HT-29 (cell line): ENCODE data around the gene PI4KA. TPM values are rescaled to one million over a fixed set of nuclear protein-coding genes. Genes with fewer than 3 reads are reported as not detected.
"Not testable (repeated sequence)": the region's sequence is repeated elsewhere in the genome, so short reads cannot be mapped to it uniquely, and the experiment has no call there.

Experiments used
- DNase-seq: peaks from one replicate; pipeline ENCODE4 v3.0.0-alpha.2; 2015; ENCODE audit warnings: low spot score
- total RNA-seq: library from RNA; depleted of rRNA; stranded (reverse); fragments of >200 nt; shearing (Covaris generic); gene quantifications from 2 replicates; pipeline ENCODE4 v1.2.3, GENCODE V29; 2014; rRNA removed

PI4KA gene
- 69.9 and 127 TPM in 2 replicates for total RNA-seq

DNA sequence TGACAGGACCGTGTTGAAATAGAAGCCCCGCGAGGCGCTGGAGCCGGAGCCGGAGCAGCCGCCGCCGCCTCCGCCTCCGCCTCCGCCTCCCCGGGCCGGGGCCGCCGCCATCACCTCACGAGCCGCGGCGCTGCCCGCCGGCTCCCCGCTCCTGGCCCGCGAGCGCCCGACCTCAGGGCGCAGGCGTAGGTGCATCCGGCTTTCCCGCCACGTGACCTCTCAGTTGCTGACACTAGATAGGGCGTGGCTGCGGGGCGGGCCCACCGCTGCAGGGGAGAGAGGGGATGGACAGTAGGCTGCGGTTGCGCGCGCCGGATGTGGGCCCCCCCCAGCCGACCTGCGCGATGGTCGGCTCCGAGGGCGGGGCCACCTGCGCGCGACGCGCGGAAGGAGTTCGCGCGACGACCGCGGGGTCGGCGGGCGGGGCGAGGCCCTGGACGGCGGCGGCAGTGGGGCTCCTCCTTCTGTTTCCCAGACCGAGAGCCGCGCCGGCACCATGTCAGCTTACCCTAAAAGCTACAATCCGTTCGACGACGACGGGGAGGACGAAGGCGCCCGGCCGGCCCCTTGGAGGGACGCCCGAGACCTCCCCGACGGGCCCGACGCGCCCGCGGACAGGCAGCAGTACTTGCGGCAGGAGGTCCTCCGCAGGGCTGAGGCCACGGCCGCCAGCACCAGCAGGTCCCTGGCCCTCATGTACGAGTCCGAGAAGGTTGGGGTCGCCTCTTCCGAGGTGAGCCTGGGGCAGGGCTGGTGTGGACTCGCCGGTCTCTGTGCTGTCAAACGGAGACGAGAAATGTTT lies at the start of gene PI4KA, which contains the start of gene SNAP29:
PI4KA (minus strand) TSS at position 197 of the 802 bp plus-strand sequence; CDS start at position 111, 86 bp downstream.
SNAP29 (plus strand) TSS at position 393 of the 802 bp plus-strand sequence; CDS start at position 497, 104 bp downstream.
- DNase-seq, result peak; percentile 99

DNA sequence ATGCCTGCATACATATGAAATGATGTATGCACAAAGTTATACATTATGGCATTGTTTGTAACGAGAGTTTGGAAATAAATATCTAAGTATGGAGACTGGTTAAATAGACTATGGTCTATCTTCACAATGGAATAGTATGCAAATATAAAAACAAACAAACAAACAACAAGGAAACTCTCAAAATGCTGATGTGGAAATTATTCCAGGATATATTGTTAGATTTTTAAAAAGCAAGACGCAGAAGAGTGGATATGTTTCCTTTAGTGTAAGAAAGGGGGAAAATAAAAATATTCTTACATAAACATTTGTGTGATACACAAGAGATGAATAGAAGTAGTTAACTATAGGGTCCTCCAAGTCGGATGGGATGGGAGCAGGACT lies 47.8 kb upstream of the PI4KA start:
- DNase-seq, result no peak

DNA sequence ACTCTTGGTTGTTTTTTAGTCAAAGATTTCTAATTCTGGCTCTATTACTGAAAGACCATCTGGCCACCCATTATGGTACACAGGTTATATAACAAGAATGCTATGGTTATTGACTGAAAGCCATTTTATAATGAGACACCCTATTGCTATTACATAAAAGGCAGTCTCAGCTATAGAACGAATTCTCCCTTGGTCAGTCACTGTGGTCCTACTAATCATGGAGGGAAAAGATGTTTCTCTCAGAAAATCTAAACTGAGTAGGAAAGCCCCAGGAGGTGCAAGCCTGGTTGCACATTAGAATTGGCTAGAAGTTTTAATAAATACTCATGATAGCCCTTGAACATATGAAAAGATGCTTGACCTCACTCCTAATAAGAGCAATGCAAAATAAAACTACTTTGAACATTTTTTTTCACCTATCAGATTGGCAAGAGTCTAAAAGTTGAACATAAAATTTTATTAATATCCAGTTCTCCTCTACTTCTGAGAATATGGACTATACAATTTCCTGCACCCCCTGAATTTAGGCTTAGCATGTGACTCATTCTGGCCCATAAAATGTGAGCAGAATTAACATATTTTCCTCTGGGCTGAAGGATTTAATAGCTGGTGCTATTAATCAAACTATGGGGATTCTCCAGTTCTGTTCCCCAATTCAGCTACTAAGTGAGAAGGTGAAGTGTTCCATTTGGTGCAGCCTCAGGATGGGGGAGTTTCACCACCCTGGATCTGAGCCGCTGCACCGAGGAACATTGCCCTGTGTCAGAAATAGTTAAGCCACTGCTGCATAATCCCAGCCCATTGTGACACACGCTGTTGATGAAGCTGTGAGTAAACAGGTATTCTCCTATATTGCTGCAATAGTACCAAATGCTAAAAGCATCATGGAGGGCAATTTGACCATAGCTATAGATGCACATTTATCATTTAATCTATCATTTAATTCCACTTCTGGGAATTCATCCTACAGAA lies 47.1 kb upstream of the PI4KA start:
- no peak for DNase-seq

DNA sequence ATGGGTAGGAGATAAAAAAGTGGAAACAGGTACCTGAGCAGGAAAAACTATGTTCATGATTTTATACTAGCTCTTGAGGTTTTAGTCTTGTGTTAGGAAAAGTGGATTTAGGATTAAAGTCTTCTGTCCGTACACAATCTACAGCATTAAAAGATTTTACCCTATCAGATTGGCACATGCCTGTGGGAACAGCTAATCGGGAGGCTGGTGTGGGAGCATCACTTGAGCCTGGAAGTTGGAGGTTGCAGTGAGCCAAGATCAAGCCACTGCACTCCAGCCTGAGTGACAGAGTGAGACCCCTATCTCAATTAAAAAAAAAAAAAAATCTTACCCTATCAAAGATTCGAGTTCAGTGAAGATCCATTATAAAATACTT lies 46.4 kb upstream of the PI4KA start:
- DNase-seq, result no peak

DNA sequence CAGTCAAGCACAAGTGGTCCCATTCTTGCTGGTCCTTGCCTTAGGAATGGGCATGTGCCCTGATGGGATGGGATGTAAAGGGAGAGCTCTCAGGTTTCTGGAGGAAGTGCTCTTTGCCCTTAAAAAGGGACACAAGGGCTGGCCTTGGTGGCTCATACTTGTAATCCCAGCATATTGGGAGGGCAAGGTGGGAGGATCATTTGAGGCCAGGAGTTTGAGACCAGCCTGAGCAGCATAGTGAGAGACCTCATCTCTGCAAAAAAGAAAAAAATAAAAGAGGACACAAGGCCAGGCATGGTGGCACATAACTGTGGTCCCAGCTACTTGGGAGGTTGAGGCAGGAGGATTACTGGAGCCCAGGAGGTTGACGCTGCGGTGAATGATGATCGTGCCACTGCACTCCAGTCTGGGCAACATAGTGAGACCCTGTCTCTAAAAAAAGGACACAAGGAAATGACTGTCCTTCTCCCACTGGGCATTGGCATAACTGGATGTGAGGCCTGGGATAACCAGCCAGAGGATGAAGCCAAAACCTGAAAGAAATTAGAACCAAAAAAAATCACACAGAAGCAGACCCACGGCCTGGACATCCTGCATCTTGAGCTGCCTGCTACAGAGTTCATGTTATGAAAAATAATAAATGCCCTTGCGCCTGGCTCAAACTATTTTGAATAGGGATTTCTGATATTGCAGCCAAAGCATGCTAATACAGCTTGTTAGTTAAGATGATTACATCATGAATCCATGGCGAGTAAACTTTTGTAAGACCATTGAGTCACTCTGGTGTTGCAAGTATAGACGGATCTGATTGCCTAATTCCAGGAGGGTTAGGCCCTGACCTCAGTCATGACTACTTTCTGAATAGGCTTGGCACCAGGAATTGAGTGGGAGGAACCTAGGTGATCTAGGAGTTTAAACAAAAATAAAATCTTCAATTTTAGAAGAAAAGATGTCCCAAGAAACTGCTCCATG lies 45.7 kb upstream of the PI4KA start:
- DNase-seq, result no peak

DNA sequence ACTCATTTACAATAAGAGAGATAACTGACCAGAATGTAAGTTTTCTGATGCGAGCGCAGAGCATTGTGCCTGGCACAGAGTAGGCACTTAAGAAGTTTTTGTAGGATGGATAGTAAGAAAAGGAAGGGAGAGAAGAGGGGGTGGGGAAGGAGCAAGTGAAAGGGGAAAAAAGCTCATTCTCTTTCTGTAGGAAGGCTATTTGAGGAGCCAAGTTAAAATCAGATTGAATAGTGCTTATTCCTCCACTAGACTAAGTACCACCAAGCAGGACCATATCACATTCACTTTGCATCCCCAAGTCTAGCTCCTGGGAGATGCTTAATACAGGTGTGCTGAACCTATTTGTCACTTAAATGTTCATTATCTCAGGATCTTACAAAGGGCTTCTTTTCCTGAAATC lies 44.5 kb upstream of the PI4KA start:
- no peak for DNase-seq

DNA sequence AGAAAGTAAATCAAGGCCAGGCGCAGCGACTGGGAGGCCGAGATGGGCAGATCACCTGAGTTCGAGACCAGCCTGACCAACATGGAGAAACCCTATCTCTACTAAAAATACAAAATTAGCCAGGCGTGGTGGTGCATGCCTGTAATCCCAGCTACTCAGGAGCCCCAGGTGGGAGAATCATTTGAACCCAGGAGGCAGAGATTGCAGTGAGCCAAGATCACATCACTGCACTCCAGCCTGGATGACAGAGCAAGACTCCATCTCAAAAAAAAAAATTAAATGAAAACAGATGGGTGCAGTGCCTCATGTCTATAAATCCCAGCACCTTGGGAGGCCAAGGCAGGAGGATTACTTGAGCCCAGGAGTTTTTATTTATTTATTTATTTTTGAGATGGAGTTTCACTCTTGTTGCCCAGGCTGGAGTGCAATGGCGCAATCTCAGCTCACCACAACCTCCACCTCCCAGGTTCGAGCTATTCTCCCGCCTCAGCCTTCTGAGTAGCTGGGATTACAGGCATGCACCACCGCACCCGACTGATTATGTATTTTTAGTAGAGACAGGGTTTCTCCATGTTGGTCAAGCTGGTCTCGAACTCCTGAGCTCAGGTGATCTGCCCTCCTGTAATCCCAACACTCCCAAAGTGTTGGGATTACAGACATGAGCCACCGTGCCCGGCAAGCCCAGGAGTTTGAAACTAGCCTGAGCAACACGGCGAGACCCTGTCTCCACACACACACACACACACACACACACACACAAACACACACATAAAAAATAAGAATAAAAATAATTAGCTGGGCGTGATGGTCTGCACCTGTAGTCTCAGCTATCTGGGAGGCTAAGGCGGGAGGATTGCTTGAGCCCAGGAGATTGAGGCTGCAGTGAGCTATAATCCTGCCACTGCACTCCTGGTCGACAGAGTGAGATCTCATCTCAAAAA lies 42.8 kb upstream of the PI4KA start:
- not testable (repeated sequence) for DNase-seq

DNA sequence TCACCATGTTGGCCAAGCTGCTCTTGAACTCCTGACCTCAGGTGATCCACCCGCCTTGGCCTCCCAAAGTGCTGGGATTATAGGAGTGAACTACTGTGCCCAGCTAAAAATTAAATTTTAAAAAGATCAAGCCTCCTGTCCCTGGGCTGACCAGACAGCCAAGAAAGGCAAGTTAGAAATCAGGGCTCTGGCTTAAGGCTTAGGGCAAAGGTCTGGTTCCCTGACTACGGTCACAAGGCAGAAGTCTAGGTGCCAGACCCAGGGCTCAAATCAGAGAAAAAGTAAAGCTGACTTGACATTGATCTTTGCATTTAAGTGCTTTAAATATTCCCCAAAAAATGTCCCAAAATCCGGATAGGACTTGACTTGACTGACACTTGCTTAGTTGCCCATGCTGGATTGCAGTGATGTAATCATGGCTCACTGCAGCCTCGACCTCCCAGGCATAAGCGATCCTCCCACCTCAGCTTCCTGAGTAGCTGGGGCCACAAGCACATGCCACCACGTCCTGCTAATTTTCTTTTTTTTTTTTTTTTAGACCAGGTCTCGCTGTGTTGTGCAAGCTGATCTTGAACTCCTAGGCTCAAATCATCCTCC lies 41.3 kb upstream of the PI4KA start:
- no peak for DNase-seq

DNA sequence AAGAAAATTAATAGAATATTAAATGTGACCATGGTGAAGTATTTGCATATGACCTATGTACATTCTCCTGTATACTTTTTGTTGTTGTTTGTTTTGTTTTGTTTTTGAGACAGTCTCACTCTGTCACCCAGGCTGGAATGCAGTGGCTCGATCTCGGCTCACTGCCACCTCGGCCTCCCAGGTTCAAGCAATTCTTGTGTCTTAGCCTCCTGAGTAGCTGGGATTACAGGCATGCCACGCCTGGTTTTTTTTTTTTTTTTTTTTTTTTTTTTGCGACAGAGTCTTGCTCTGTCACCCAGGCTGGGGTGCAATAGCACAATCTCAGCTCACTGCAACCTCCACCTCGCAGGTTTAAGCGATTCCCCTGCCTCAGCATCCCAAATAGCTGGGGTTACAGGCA lies 39.1 kb upstream of the PI4KA start:
- not testable (repeated sequence) for DNase-seq

DNA sequence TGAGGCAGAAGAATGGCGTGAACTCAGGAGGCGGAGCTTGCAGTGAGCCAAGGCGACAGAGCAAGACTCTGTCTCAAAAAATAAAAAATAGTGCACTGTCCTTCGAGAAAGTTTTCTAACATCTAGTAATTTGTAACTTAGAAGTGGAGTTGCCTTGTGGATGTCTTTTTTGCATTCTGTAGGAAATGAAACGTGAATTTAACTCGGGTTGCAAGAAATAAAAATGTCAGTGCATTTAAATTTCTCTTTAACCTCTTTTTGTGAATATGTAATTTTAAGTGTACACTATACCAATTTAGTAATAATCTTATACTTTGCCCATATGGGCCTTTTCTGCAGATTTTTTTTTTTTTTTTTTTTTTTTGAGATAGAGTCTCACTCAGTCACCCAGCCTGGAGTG lies 32.4 kb upstream of the PI4KA start:
- no peak for DNase-seq

DNA sequence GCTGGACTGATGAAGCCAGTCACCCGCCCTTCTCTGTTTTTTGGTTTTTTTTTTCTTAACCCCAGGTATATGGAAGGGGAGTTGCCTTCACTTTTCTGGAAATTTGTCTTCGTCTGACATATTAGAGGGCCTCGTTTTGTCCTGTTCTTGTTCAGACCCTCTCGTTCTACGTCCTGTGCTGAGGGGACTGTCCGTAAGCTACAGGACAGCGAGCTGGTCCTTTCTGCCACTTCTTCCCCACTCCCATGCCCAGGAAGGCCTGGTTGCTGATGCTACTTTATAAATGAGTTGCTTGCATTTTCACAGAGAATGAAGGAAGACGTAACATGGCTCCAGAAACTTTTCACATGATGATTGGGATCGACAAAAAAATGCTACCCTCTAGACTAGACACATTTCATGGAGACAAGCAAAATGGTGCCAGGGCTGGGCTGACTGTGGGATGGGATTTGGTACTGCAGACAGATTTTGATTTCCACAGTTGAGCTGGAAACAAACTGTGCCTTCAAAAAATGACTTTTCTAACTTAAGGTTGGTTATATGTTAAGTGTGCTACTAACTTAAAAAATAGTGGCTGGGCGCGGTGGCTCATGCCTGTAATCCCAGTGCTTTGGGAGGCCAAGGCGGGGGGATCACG lies 31.4 kb upstream of the PI4KA start:
- no peak for DNase-seq

DNA sequence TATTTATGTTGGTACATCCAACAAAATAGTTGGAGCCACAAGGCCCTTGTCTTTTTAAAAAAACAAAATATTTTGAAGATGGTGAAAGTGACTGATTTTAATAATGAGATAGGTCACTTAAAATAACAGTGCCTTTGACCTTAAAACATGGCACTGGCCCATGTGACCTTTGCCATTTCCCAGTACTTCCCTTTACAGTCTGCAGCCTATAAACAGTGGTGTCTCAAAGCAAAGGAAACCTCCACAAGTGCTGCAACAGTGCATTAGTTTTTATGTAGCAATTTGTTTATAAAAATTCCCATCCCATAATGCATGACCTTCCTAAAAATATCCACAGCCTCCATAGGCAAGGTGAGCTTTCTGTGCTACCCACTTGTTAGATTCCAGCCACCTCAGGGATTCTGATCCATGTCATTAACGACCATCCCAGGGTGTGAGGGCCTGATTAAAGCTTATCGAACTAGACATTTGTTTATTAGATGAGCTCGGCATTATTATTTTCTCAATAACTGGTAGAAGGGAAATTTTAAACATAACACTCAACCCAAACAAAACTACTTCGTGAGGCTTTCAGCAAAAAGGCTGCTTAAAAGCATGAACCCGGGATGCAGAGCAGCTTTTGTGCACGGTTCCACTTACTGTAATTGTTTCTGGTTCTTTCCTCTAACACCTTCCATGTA lies 30.6 kb upstream of the PI4KA start:
- no peak for DNase-seq

DNA sequence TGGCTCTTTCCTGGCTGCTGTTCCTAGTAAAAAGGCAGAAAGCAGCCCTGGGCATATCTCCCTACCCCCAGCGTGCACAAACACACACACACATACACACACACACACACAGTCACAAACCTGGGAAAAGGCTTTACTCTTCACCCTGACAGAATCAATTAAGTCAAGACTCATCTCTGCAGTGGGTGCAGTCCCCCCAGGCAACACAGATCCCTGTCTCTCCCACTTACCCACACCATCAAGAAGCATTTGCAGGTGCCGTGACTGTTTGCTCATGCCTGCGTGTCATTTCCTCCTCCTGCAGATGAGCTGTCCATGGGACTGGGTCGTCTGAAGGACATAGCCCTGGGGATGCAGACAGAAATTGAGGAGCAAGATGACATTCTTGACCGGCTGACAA lies 28.8 kb upstream of the PI4KA start:
- no peak for DNase-seq

DNA sequence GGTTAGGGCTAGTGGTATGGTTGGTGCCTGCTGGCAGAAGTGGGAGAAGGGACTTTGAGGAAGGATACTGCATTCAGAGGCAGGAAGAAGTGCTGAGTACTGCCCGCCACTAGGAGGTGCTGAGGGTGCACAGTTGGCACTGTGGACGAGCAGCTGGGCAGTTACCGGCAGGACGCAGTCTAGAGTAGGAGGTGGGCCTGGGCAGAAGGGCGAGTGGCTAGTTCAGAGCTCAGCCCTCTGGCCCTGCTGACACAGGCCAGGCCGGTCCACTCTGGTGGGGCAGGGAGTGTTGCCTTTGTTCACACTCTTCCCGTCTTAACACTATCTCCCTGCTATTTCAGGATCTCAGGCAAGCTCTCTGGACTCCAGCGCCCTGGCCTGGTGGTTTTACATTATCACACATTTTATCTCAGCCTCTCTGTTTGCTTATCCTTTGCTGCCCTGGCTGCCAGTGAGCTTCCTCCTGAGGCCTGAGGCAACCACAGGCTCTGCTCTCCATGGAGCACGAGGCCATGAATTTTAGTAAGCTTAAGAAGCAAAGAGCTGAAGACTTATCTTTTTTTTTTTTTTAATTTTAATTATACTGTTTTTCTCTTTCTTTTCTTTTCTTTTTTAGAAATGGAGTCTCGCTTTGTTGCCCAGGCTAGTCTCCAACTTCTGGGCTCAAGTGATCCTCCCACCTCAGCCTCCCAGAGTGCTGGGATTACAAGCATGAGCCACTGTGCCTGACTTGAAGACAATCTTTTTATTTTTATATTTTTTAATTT lies 27.1 kb upstream of the PI4KA start:
- DNase-seq, result peak; percentile 97

DNA sequence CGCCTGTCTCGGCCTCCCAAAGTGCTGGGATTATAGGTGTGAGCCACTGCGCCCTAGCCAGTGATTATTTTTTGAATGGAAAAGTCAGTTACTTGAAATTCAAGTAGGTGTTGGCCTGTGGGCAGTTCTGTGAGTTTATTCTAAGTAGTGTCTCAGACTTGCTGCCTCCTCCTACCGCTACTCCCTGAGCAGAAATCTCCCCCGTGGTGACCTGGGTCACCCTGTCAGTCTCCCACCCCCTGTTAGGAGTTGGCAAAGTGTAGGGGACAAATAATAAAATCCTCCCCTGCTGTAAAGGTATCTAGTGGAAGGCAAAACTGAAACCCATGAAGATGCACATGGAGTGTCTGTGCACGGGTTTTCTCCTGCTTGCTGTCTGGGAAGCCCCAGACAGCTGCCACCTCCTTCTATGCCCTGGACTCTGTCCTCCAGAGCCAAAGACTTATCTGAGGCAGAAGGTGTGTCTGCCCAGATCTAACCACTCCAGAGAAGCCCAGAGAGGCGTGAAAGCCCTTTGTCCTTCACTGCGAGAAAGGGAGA lies 26.5 kb upstream of the PI4KA start:
- no peak for DNase-seq

DNA sequence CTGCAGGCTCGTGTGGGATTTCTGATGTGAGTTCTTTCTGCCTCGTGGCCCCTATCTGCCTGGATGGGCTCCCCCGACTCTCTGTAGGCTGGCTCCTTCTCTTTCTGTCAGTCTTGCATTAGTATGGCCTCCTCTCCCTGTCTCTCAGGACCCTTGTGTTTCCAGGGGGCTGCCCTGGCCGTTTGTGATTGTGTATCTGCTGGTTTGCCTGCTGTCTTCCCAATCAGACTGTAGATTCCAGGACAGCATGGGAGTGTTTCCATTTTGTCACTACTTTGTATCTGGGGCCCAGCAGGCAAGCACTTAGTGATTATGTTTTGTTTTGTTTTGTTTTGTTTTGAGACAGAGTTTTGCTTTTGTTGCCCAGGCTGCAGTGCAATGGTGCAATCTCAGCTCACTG lies 25.8 kb upstream of the PI4KA start:
- no peak for DNase-seq

DNA sequence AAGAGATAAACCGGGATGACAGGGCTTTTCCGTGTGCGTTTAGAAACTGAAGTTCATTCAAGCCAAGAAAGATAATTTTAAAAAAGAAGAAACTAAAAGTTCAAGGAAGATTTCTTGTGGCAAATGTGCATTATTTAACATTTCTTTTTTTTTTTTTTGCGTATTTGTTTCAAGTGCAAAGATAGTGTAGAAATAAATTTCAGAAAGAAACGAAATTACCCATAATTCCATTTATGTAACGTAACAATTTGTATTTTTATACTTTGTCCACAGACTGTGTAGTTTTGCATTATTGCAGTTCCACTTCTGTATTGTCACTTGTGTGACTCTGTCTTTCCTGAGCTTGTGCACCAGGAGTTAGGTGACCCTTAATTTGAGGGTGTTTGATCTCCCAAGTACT lies 24.2 kb upstream of the PI4KA start:
- no peak for DNase-seq
